Astrocyte of the spinal cord (primary cell): ENCODE measurements around the gene PXN.
"Not testable (repeated sequence)": the region's sequence is repeated elsewhere in the genome, so short reads cannot be mapped to it uniquely, and the experiment has no call there.

ENCODE experiments used
- DNase-seq: peaks from one replicate; pipeline ENCODE4 v3.0.0; 2011; ENCODE audit warnings: low read depth, low spot score
- H3K4me3 ChIP-seq: 2 replicates; pipeline ENCODE4 v1.5.1; 2011; ENCODE audit warnings: low read depth, mild to moderate bottlenecking, low read length, moderate library complexity
- in situ Hi-C: cut with HindIII; loops from 2 replicates; pipeline ENCODE4 v1.10.0; 2017; ENCODE audit warnings: low sequenced_read_pairs
- TF ChIP-seq, protein P1 (sequence below): IDR thresholded peaks from 2 replicates; pipeline ENCODE4 v1.5.1; 2012; ENCODE audit warnings: low read depth, mild to moderate bottlenecking, low read length, inconsistent platforms

Gene PXN

DNA sequence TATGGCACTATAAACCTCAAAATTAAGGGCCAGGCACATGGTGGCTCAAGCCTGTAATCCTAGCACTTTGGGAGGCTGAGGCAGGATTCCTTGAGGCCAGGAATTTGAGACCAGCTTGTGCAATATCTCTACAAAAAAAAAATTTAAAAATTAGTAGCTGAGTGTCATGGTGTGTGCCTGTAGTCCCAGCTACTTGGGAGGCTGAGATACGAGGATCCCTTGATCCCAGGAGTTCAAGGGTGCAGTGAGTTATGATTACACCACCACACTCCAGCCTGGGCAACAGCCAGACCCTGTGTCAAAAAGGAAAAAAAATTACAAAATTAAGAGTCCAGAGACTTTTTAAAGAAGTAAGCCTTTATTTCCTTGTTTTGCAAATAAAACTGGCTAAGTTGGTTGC is 69.2 kb downstream of the PXN start:
- in situ Hi-C loops = no loop called here
- TF ChIP-seq, protein P1, sequence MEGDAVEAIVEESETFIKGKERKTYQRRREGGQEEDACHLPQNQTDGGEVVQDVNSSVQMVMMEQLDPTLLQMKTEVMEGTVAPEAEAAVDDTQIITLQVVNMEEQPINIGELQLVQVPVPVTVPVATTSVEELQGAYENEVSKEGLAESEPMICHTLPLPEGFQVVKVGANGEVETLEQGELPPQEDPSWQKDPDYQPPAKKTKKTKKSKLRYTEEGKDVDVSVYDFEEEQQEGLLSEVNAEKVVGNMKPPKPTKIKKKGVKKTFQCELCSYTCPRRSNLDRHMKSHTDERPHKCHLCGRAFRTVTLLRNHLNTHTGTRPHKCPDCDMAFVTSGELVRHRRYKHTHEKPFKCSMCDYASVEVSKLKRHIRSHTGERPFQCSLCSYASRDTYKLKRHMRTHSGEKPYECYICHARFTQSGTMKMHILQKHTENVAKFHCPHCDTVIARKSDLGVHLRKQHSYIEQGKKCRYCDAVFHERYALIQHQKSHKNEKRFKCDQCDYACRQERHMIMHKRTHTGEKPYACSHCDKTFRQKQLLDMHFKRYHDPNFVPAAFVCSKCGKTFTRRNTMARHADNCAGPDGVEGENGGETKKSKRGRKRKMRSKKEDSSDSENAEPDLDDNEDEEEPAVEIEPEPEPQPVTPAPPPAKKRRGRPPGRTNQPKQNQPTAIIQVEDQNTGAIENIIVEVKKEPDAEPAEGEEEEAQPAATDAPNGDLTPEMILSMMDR = no peak
- no peak for DNase-seq
- no peak overlapping the region for H3K4me3 ChIP-seq

DNA sequence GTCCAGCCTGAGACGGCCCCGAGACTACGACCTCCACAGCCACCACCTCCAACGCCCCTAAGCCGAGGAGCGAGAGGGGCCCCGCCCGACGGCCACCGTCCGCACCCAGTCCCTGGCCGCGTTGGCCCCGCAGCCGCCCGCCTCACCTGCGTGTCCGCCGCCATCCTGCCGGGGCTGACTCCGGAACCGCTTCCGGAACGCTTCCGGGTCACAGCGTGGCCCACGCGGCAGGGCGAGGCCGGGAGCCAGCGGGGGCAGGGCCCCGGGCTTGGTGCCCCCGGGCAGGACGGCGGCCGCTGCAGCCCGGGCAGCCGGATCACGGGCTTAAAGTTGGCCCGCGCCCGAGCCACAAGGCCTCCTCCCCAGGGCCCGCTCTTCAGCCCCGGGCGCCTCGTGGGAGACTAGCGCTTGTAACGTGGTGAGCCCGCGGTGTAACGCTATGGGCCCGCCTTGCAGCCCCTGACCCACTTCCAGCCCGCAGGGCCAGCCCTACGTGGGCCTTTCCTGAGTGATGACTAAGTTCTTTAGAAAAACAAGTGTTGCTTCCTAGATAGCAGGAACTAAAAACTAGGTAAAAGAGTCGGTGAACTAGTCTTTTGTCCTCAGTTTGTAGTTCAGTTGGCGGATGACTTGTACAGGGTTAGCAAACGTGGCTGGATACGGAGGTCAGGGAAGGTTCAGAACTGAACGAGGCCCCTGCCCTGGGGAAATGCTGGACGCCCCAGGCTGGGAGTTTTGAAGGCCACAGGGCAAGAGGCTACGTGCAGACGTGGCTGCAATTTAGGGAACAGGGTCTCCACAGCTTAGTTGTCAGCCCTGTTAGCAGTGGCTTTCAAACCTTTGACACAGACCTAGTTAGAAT is 70.8 kb downstream of the PXN start, which contains the start of gene GCN1:
TSS of gene GCN1 (minus strand) at position 182 of the 862 bp plus-strand sequence. CDS start at position 164, 18 bp downstream.
- peak within 1 kb of the TSS; percentile 72 for H3K4me3 ChIP-seq
- peak; percentile 80 for DNase-seq
- in situ Hi-C loops = no loop called here
- TF ChIP-seq, protein P1 = no peak

DNA sequence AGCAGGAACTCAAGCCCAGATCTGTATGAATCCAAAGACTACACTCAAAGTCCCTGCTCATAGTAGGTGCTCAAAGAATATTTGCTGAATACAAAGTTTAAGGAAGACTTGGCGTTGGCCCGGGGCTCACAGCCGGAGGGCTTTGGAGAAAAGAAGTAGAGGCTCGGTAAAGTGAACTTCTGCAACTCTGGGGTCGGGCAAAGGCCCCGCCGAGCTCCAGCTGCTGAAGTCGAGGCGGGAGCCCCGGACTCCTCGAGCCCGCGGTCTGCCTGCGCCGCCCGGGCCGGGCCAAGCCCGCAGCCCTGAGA is 71.3 kb downstream of the PXN start:
- no peak for DNase-seq
- TF ChIP-seq, protein P1 = no peak
- in situ Hi-C loops = no loop called here
- H3K4me3 ChIP-seq = peak overlapping the region; percentile 72

DNA sequence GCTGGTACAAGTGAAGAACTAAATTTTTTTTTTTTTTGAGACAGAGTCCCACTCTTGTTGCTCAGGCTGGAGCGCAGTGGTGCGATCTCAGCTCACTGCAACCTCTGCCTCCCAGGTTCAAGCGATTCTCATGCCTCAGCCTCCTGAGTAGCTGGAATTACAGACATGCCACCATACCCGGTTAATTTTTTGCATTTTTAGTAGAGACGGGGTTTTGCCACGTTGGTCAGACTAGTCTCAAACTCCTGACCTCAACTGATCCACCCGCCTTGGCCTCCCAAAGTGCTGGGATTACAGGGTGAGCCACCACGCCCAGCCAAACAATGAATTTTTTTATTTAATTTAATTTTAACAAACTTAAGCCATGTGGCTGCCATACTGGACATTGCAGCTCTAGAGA is 72.2 kb downstream of the PXN start:
- DNase-seq, in situ Hi-C loops: not testable (repeated sequence)
- H3K4me3 ChIP-seq = peak overlapping the region; percentile 72

DNA sequence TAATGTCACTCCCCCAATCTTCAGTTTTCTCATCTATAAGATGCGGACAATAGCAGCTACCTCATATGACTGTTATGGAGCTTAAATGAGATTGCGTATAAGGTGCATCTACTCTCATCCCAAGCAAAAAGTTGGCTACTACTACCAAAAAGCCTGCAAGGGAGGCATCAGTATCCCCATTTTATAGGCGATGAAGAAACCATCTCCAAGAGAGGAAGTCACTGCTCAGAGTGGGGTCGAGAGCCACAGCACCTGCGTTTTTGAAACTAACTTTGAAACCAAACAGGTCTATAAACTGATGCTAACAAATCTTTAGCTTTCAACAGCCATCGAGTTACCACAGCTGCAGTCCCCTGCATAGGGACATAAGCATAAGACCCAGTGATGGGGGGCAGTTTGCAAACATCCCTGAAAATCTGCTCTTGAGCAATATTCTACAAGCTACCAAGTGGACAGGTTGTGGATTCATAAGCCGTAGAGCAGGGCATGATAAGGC is 74.5 kb downstream of the PXN start:
- TF ChIP-seq, protein P1 = no peak
- no peak overlapping the region for H3K4me3 ChIP-seq
- in situ Hi-C loops = no loop called here
- DNase-seq = no peak

DNA sequence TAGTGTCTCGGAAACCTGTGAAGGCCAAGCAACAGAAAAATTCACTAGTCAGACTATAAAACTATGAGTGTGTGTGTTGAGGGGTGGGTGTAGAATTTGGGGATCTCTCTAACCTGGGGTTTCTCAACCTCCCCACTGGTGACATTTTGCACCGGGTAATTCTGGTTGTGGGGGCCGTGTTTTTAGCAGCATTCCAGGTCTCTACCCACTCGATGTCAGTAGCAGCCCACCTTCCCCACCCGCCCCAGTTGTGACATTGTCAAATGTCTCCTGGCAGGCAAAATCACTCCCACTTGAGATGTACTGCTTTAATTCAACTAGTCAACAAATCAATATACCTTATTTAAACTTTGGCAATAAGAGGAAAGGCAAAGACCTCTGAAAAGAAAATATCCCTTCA is 75.1 kb downstream of the PXN start:
- in situ Hi-C loops = no loop called here
- no peak for DNase-seq
- TF ChIP-seq, protein P1 = no peak
- H3K4me3 ChIP-seq = no peak overlapping the region

GRCh38 chr12:120186654-120187053 is 78.9 kb downstream of the PXN start:
- TF ChIP-seq, protein P1 = no peak
- in situ Hi-C loops = no loop called here
- H3K4me3 ChIP-seq = no peak overlapping the region
- no peak for DNase-seq
